Limb (tissue), 2 donors: ENCODE results near the gene NOL7.

ENCODE experiments used
- DNase-seq, 2 donors: peaks; one replicate each; pipeline ENCODE4 v3.0.0-alpha.2; 2016; ENCODE audit errors: extremely low spot score in 2 of 2

Gene NOL7

GRCh38 chr6:13593720-13594119 lies 21.4 kb upstream of the NOL7 start:
- no peak for DNase-seq

- DNase-seq = no peak
These were observed 18.1 kb upstream of the NOL7 start for GRCh38 chr6:13597073-13597472.

GRCh38 chr6:13600036-13600435 lies 15.1 kb upstream of the NOL7 start:
- DNase-seq = no peak

- DNase-seq = no peak
These were observed 11.0 kb upstream of the NOL7 start for GRCh38 chr6:13604135-13604534.

- DNase-seq = no peak
These were observed 10.4 kb upstream of the NOL7 start for GRCh38 chr6:13604546-13605416.

GRCh38 chr6:13605634-13606033 lies 9.5 kb upstream of the NOL7 start:
- no peak for DNase-seq

GRCh38 chr6:13611715-13612114 lies 3.4 kb upstream of the NOL7 start:
- no peak for DNase-seq

- DNase-seq = no peak
These were observed 2.0 kb upstream of the NOL7 start for GRCh38 chr6:13613029-13613594.

GRCh38 chr6:13614126-13614925 lies 809 bp upstream of the NOL7 start:
- DNase-seq = peak; percentile 13 to 36

GRCh38 chr6:13615792-13616120 lies 621 bp downstream of the NOL7 start:
- peak in 1 of 2 donors; percentile 6 for DNase-seq

GRCh38 chr6:13617066-13617465 lies 1.9 kb downstream of the NOL7 start:
- DNase-seq = no peak

- DNase-seq = no peak
These were observed 9.7 kb downstream of the NOL7 start for GRCh38 chr6:13624871-13625288.

- no peak for DNase-seq
These were observed 14.5 kb downstream of the NOL7 start for GRCh38 chr6:13629459-13630116.

- no peak for DNase-seq
These were observed 15.4 kb downstream of the NOL7 start for GRCh38 chr6:13630499-13630898.

GRCh38 chr6:13633343-13633742 lies 18.2 kb downstream of the NOL7 start:
- DNase-seq = no peak

- DNase-seq = no peak
These were observed 21.0 kb downstream of the NOL7 start for GRCh38 chr6:13635948-13636658.

GRCh38 chr6:13638014-13638413 lies 22.9 kb downstream of the NOL7 start:
- DNase-seq = no peak

- DNase-seq = no peak
These were observed 23.5 kb downstream of the NOL7 start for GRCh38 chr6:13638626-13639025.

- no peak for DNase-seq
These were observed 26.2 kb downstream of the NOL7 start for GRCh38 chr6:13641315-13641714.

GRCh38 chr6:13643125-13643524 lies 28.0 kb downstream of the NOL7 start:
- DNase-seq = no peak

- DNase-seq = no peak
These were observed 33.7 kb downstream of the NOL7 start for GRCh38 chr6:13648850-13649249.
